BLaER1 treated with 17β-estradiol and CSF1 and Interleukin-3, amounts not matched to agents 10 nM and 100 nM (cell line): ENCODE results near the gene NUAK2.

Source experiments
- H3K27ac ChIP-seq, 11 experiments: shearing (Covaris generic); formaldehyde crosslinking; 2 replicates each; pipeline ENCODE4 v1.8.1; 2022
- H3K27me3 ChIP-seq, 11 experiments: shearing (Covaris generic); formaldehyde crosslinking; 2 replicates each; pipeline ENCODE4 v1.8.1; 2022
- H3K36me3 ChIP-seq, 11 experiments: shearing (Covaris generic); formaldehyde crosslinking; 2 replicates each; pipeline ENCODE4 v1.8.1; 2022
- H3K4me1 ChIP-seq, 10 experiments: shearing (Covaris generic); formaldehyde crosslinking; 2 replicates each; pipeline ENCODE4 v1.8.1; 2022
- H3K4me2 ChIP-seq, 11 experiments: shearing (Covaris generic); formaldehyde crosslinking; 2 replicates each; pipeline ENCODE4 v1.8.1; 2022
- H3K4me3 ChIP-seq, 10 experiments: shearing (Covaris generic); formaldehyde crosslinking; 2 replicates each; pipeline ENCODE4 v1.8.1; 2022
- H3K9ac ChIP-seq, 11 experiments: shearing (Covaris generic); formaldehyde crosslinking; 2 replicates each; pipeline ENCODE4 v1.8.1; 2022
- H3K9me3 ChIP-seq, 11 experiments: shearing (Covaris generic); formaldehyde crosslinking; replicated peaks in 1 of 11; 2 replicates each; pipeline ENCODE4 v1.8.1; 2022
- H4K20me1 ChIP-seq, 11 experiments: shearing (Covaris generic); formaldehyde crosslinking; 2 replicates each; pipeline ENCODE4 v1.8.1; 2022
- Cebpa-rat ChIP-seq, 11 experiments: shearing (Covaris generic); IDR thresholded peaks; 2 replicates each; pipeline ENCODE4 v1.8.1; 2022

Gene NUAK2

DNA sequence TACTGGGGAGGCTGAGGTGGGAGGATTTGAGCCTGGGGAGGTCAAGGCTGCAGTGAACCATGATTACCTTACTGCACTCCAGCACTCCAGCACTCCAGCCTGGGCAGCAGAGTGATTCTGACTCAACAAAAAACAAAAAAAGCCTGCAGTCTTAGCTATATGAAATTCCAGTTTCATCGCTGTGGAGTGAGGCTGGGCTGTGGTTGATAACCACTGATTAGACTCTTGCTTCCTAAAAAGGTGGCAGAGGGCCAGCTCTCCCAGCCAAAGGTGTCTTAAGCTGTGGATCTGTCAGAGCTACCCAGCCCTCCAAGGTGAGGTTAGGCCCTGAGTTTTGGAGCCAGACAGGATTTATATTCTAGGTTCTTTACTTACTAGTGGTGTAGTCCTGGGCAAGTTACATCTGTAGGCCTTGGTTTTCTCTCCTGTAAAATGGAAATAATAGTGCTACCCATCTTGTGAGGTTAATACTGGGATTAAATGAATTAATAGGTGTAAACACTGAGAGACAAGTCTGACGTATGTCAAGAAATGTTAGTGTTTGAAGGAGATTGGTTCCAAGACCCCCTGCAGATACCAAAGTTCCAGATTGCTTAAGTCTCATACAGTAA, 57.9 kb downstream of the NUAK2 start:
- H3K9me3 ChIP-seq, result no peaks in the 10 kb centered on the region; a peak in 2 of 22 replicates
- peaks cover 0 to 26% (median 7%) of the 10 kb centered on the region in 11 experiments; a peak in 13 of 22 replicates for H3K27me3 ChIP-seq
- peak overlapping the region; percentile 53 to 99 (median 93); a peak in 20 of 22 replicates for H3K4me2 ChIP-seq
- H3K9ac ChIP-seq, result peak overlapping the region in 3 of 11 experiments; percentile 61 to 68 (median 67); a peak in 4 of 22 replicates
- H3K4me1 ChIP-seq, result peaks cover 61 to 100% (median 94%) of the 10 kb centered on the region in 10 experiments
- no peaks in the 10 kb centered on the region for H3K36me3 ChIP-seq
- no peak for TF ChIP-seq Cebpa-rat (IDR thresholded peaks at IDR 0.05)
- peak overlapping the region in 8 of 11 experiments; percentile 17 to 85 (median 76); a peak in 12 of 22 replicates for H3K27ac ChIP-seq
- H4K20me1 ChIP-seq, result no peaks in the 10 kb centered on the region
- H3K4me3 ChIP-seq, result no peak overlapping the region

DNA sequence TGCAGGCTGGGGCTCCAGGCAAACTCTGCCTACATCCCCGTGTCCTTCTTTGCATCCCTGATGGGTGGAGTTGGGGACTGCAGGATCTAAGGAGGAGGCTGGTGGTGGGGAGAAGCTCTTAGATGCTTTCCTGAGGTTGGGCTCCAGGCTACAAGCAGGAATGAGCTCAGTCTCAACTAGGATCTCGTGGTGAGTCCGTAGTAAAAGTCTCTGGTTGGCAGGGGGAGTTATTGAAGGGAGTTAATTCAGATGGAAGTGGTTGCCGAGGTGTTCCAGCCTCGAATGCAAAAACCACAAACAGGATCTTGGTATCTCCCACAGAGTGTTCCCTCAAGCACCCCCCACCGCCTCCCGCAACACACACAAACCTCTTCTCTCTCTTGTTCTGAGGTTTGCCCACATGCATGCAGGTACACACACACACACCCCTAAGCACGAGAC, 58.8 kb downstream of the NUAK2 start:
- Histone ChIP-seq H3K36me3 (no peaks in the 10 kb centered on the region), H3K4me2 (peak overlapping the region; percentile 53 to 99 (median 93))

DNA sequence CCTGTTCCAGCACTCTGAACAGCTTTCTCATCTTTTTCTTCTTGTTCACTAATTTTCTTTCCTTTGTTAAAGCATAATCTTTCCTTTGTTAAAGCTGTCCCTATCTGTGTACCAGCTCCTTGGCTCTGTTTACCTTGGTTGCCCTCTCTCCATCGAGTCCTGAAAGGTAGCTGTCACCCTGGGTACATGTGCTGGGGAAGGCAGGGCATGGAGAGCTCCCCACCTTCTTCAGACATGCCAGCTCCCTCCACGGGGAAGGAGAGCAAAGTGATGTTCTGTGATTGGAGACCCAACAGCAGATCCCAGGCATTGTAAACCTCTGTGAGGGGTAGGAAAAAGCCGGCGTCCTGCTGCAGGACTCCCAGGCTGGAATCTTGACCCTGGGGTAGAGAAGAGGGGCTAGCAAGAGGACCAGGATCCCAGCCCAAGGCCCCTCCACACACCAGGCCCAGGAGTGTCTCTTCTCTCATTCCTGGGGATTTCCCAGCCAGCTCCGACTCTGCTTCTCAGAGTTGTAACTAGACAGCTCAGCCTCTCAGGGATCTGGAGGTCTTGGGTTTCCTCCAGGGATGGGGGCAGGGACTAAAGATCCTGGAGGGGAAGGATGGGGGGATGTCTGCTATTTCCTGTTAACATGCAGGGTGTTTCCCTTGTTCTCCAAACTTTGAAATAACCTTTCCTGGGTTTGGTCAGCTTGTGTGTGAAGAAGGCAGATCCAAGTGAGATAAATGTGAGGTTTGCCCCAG, 59.4 kb downstream of the NUAK2 start:
- peaks cover 48 to 99% (median 86%) of the 10 kb centered on the region in 10 experiments for H3K4me1 ChIP-seq
- H3K4me2 ChIP-seq, result peak overlapping the region; percentile 53 to 99 (median 93)

More for the DNA sequence above, 58.8 kb downstream of the NUAK2 start:
- Histone ChIP-seq H4K20me1 (no peaks in the 10 kb centered on the region), H3K9ac (peak overlapping the region in 9 of 11 experiments; percentile 45 to 68 (median 59); a peak in 17 of 22 replicates), H3K9me3 (no peaks in the 10 kb centered on the region; a peak in 2 of 22 replicates), H3K4me1 (peaks cover 54 to 100% (median 93%) of the 10 kb centered on the region in 10 experiments), H3K27me3 (peaks cover 0 to 26% (median 7%) of the 10 kb centered on the region in 11 experiments; a peak in 13 of 22 replicates), H3K27ac (peak overlapping the region in 9 of 11 experiments; percentile 46 to 85 (median 79); a peak in 17 of 22 replicates), H3K4me3 (peak overlapping the region in 6 of 10 experiments; percentile 33 to 46 (median 42); a peak in 10 of 20 replicates)
- no peak for TF ChIP-seq Cebpa-rat (IDR thresholded peaks at IDR 0.05)

DNA sequence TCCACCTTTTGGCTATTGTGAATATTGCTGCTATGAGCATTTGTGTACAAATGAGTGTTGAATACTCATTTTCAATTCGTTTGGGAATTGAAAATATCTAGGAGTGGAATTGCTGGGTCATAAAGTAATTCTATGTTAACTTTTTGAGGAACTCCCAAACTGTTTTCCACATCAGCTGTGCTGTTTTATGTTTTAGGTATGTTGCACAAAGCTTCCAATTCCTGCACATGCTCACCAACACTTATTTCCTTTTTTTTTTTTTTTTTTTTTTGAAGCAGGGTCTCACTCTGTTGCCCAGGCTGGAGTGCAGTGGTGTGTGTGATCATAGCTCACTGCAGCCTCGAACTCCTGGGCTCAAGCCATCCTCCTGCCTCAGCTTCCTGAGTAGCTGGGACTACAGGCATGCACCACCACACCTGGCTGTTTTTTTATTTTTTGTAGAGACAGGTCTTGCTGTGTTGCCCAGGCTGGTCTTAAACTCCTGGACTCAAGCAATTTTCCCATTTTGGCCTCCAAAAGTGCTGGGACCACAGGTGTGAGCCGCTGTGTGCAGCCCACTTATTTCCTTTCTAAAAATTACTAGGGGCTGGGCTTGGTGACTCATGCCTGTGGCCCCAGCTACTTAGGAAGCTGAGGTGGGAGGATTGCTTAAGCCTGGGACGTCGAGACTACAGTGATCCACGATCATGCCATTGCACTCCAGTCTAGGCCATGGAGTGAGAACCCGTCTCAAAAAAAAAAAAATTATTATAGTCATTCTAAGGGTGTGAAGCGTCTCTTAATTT, 60.4 kb downstream of the NUAK2 start:
- peak in 9 of 11 experiments; percentile 43 to 80 (median 71); a peak in 15 of 22 replicates for TF ChIP-seq Cebpa-rat (IDR thresholded peaks at IDR 0.05)
- peaks cover 38 to 93% (median 78%) of the 10 kb centered on the region in 10 experiments for H3K4me1 ChIP-seq
- peak overlapping the region; percentile 53 to 99 (median 93) for H3K4me2 ChIP-seq
- no peaks in the 10 kb centered on the region; a peak in 2 of 22 replicates for H3K9me3 ChIP-seq
- H3K27me3 ChIP-seq, result peaks cover 0 to 26% (median 7%) of the 10 kb centered on the region in 11 experiments; a peak in 13 of 22 replicates
- peak overlapping the region in 9 of 11 experiments; percentile 46 to 85 (median 79); a peak in 17 of 22 replicates for H3K27ac ChIP-seq
- H3K36me3 ChIP-seq, result no peaks in the 10 kb centered on the region
- peak overlapping the region in 3 of 10 experiments; percentile 17 to 46 (median 45); a peak in 2 of 20 replicates for H3K4me3 ChIP-seq
- no peaks in the 10 kb centered on the region for H4K20me1 ChIP-seq
- peak overlapping the region in 8 of 11 experiments; percentile 45 to 68 (median 58); a peak in 10 of 22 replicates for H3K9ac ChIP-seq

More for the DNA sequence above, 59.4 kb downstream of the NUAK2 start:
- Histone ChIP-seq H3K27ac (peak overlapping the region in 10 of 11 experiments; percentile 14 to 85 (median 76); a peak in 18 of 22 replicates), H3K9ac (peak overlapping the region in 10 of 11 experiments; percentile 14 to 68 (median 58); a peak in 19 of 22 replicates), H3K9me3 (no peaks in the 10 kb centered on the region; a peak in 2 of 22 replicates), H3K4me3 (peak overlapping the region in 6 of 10 experiments; percentile 33 to 46 (median 42); a peak in 11 of 20 replicates), H3K27me3 (peaks cover 0 to 26% (median 7%) of the 10 kb centered on the region in 11 experiments; a peak in 13 of 22 replicates), H3K36me3 (no peaks in the 10 kb centered on the region), H4K20me1 (no peaks in the 10 kb centered on the region)
- no peak for TF ChIP-seq Cebpa-rat (IDR thresholded peaks at IDR 0.05)

DNA sequence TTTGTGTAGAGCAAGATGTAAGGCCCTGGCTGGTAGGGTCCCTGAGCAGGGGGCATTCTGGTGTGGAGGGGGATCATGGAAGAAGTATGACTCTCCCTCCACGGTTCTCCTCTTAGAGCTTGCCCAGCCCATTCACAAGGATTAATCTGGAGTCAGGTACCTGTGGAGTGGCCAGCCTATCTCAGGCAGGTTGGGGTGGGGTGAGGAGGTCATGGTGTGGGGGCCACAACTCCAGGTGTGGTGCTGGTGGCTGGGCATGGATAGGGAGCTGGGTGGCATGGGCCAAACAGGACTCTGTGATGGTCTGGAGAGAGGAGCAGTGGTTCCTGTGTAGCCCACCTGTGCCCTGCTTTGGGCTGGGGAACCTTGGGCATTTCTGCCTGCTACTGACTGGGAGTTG, 61.5 kb downstream of the NUAK2 start:
- peak overlapping the region in 9 of 11 experiments; percentile 13 to 63 (median 50); a peak in 14 of 22 replicates for H3K27ac ChIP-seq
- peaks cover 0 to 26% (median 7%) of the 10 kb centered on the region in 11 experiments; a peak in 13 of 22 replicates for H3K27me3 ChIP-seq
- no peak overlapping the region for H3K4me3 ChIP-seq
- no peaks in the 10 kb centered on the region for H4K20me1 ChIP-seq
- H3K4me1 ChIP-seq, result peaks cover 28 to 82% (median 69%) of the 10 kb centered on the region in 10 experiments
- H3K9ac ChIP-seq, result peak overlapping the region in 2 of 11 experiments; percentile 34 to 38; a peak in 1 of 22 replicates
- no peaks in the 10 kb centered on the region for H3K9me3 ChIP-seq
- H3K36me3 ChIP-seq, result no peaks in the 10 kb centered on the region
- TF ChIP-seq Cebpa-rat (IDR thresholded peaks at IDR 0.05), result no peak
- H3K4me2 ChIP-seq, result peak overlapping the region in 10 of 11 experiments; percentile 14 to 99 (median 72); a peak in 19 of 22 replicates

DNA sequence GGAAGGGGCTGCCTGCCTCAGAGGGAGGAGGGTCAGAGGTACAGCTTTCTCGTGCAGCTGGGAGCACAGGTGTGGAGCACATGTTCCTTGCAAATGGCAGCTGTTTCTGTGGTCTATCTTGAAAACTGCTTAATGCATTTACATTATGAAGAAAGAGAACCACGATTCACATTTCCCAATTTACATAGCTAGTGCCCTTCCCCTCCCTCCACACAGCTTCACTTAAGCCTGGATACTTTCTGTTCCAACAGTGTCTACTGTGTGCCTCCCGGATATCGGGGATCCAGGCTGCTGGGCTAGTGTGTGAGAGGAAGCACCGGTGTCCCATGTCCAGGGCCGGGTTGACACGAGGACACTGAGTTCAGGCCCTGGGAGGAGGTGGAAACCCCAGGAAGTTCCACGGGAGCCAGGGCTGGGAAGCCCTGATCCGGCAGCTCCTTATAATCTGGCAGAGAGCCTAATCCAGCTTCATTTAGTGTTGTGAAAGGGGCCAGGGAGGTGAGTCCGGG, 62.2 kb downstream of the NUAK2 start:
- no peak overlapping the region for H3K4me3 ChIP-seq
- no peaks in the 10 kb centered on the region for H4K20me1 ChIP-seq
- H3K27me3 ChIP-seq, result peaks cover 0 to 26% (median 7%) of the 10 kb centered on the region in 11 experiments; a peak in 13 of 22 replicates
- peak overlapping the region in 10 of 11 experiments; percentile 14 to 99 (median 72); a peak in 19 of 22 replicates for H3K4me2 ChIP-seq
- H3K36me3 ChIP-seq, result no peaks in the 10 kb centered on the region
- H3K9ac ChIP-seq, result peak overlapping the region in 3 of 11 experiments; percentile 11 to 38 (median 34); a peak in 3 of 22 replicates
- no peaks in the 10 kb centered on the region for H3K9me3 ChIP-seq
- peaks cover 27 to 76% (median 68%) of the 10 kb centered on the region in 10 experiments for H3K4me1 ChIP-seq
- no peak for TF ChIP-seq Cebpa-rat (IDR thresholded peaks at IDR 0.05)
- H3K27ac ChIP-seq, result peak overlapping the region in 9 of 11 experiments; percentile 13 to 63 (median 50); a peak in 15 of 22 replicates

DNA sequence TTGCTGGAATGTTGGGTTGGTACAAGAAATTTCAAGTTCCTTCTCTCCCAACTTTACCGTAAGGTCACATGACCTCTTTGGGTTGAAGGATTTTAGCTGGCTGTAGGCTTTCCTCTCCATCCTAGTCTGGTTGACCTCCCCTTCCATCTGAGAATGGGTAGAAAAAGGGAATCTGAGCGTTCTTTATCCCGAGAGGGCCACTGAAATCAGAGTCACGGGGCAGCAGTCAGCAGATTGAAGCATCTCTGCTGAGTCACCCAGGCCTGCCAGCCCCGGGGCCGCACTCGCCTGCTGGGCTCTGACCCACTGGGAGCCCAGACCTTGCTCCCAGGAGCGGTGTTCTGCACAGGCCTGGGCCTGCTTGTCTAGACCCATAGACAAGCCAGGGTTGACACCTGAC, 62.8 kb downstream of the NUAK2 start:
- no peak for TF ChIP-seq Cebpa-rat (IDR thresholded peaks at IDR 0.05)
- no peaks in the 10 kb centered on the region for H3K36me3 ChIP-seq
- H3K27ac ChIP-seq, result peak overlapping the region in 10 of 11 experiments; percentile 25 to 63 (median 46); a peak in 16 of 22 replicates
- peak overlapping the region in 9 of 11 experiments; percentile 49 to 99 (median 75); a peak in 18 of 22 replicates for H3K4me2 ChIP-seq
- peak overlapping the region in 1 of 11 experiments; percentile 11; a peak in 2 of 22 replicates for H3K9ac ChIP-seq
- no peaks in the 10 kb centered on the region for H4K20me1 ChIP-seq
- peaks cover 27 to 69% (median 65%) of the 10 kb centered on the region in 10 experiments for H3K4me1 ChIP-seq
- no peak overlapping the region for H3K4me3 ChIP-seq
- peaks cover 0 to 24% (median 7%) of the 10 kb centered on the region in 11 experiments; a peak in 13 of 22 replicates for H3K27me3 ChIP-seq
- H3K9me3 ChIP-seq, result no peaks in the 10 kb centered on the region
